HEK293T (cell line): ENCODE measurements around the gene IFNA10.
"Not testable (repeated sequence)": the region's sequence is repeated elsewhere in the genome, so short reads cannot be mapped to it uniquely, and the experiment has no call there.

Experiments used
- BHLHE40 ChIP-seq: fragments of 450-650 bp; IDR thresholded peaks from 2 replicates; pipeline ENCODE4 v1.6.1; 2016; ENCODE audit warnings: mild to moderate bottlenecking, moderate library complexity, borderline replicate concordance
- HDGF ChIP-seq: fragments of 450-650 bp; IDR thresholded peaks from 2 replicates; pipeline ENCODE4 v1.6.1; 2017; ENCODE audit warnings: antibody characterized with exemption, borderline replicate concordance
- NFRKB ChIP-seq: fragments of 450-650 bp; IDR thresholded peaks from 2 replicates; pipeline ENCODE4 v1.6.1; 2016; ENCODE audit warnings: mild to moderate bottlenecking, moderate library complexity
- PKNOX1 ChIP-seq: fragments of 450-650 bp; IDR thresholded peaks from 2 replicates; pipeline ENCODE4 v1.6.1; 2016
- SUZ12 ChIP-seq: fragments of 450-650 bp; IDR thresholded peaks from 2 replicates; pipeline ENCODE4 v1.6.1; 2016; ENCODE audit warnings: mild to moderate bottlenecking
- TARDBP ChIP-seq: fragments of 450-650 bp; IDR thresholded peaks from 2 replicates; pipeline ENCODE4 v1.6.1; 2016

DNA sequence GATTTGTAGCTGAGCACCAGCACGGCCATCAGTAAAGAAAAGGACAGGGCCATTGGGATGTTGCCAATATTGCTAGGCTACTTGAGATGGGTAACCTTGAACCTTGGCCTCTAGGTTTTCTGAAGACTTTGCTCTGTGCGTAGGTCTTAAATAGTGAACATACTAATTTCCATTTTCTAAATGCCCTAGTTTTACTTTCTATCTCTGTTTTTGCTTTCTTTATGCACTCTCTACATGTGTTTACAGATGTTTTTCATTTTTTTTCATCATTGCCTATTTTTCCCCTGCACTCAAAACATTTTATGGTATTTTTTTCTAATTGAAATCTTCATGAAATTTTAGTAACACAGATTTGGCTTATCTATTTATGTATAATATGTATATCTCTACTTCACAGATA lies 40.4 kb downstream of the IFNA10 start, which contains the start of gene IFNA21:
- not testable (repeated sequence) for TF ChIP-seq SUZ12, BHLHE40, PKNOX1, HDGF, NFRKB, TARDBP
